SH-SY5Y (cell line): ENCODE results near the gene NDUFS7.

Experiments
- GATA2 ChIP-seq: IDR thresholded peaks from 2 replicates; pipeline ENCODE4 v1.6.1; 2011; ENCODE audit warnings: mild to moderate bottlenecking, low read depth, low read length
- GATA3 ChIP-seq: IDR thresholded peaks from 2 replicates; pipeline ENCODE4 v1.6.1; 2011; ENCODE audit warnings: low read depth, mild to moderate bottlenecking, low read length, moderate library complexity

DNA sequence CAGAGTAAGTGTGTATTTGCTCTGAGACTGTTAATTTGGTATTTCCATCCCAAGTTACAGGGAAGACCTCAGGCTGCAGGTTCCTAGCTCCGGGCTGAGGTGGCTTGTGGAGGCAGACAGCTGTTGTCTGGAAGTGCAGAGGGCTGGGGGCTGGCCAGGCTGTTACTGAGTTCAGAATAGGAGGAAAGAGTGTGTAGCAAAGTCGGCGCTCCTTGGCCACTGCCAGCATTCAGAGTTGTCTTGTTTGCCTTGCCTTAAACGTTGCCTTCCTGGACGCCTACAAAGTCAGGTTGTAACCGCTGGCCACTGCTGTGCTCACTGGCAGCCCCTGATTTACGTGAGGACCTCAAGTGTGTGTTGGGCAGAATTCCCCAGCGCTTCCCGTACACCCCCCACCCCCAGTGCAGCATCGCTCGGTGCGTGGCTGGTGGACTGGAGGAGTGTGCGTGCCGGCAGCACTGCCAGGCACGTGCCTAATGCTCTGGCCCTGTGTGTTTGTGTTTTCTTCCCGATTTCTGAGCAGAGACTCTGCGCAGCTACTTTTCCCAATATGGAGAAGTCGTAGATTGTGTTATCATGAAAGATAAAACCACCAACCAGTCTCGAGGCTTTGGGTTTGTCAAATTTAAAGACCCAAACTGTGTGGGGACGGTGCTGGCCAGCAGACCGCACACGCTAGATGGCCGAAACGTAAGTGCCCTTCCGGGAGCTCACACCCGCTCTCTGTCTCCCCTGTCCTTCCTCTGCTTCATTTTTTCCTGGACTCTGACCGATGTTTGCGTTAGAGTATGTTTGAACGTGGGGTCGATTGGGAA is 34.2 kb downstream of the NDUFS7 start:
- TF ChIP-seq GATA2 (no peak), GATA3 (no peak)
